Measurements from ENCODE around the gene IL1RN.

IL1RN gene

DNA sequence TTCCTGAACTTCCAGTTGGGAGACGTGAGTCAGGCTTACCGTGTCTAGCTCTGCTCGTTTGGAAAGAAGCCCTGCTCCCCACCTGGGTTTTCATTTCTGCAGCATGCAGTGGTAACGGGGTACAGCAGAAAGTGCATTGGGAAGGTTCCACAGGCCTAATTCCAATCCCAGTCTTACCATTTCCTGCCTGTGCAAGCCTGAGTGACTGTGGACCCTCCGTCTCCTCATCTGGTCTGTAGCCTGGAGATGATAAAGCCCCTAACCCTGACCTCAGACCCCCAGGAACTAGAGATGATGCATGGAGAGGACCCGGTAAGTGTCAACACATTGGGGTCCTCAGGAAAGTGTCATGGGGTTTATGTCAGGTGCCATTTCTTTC lies 40.6 kb downstream of the IL1RN start:
- TF ChIP-seq, protein P1, sequence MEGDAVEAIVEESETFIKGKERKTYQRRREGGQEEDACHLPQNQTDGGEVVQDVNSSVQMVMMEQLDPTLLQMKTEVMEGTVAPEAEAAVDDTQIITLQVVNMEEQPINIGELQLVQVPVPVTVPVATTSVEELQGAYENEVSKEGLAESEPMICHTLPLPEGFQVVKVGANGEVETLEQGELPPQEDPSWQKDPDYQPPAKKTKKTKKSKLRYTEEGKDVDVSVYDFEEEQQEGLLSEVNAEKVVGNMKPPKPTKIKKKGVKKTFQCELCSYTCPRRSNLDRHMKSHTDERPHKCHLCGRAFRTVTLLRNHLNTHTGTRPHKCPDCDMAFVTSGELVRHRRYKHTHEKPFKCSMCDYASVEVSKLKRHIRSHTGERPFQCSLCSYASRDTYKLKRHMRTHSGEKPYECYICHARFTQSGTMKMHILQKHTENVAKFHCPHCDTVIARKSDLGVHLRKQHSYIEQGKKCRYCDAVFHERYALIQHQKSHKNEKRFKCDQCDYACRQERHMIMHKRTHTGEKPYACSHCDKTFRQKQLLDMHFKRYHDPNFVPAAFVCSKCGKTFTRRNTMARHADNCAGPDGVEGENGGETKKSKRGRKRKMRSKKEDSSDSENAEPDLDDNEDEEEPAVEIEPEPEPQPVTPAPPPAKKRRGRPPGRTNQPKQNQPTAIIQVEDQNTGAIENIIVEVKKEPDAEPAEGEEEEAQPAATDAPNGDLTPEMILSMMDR (IDR thresholded peaks at IDR 0.05; ENCODE audit: low read depth, low read length), result no peak
- Histone ChIP-seq H3K4me3 (ENCODE audit: low read depth, low read length) (no peak overlapping the region), H3K36me3 (no peaks in the 10 kb centered on the region), H3K27ac (no peak overlapping the region), H3K9me3 (ENCODE audit: severe bottlenecking) (no peaks in the 10 kb centered on the region), H3K27me3 (ENCODE audit: insufficient read depth, low read depth, severe bottlenecking) (no peaks in the 10 kb centered on the region)
- DNase-seq, result no peak

DNA sequence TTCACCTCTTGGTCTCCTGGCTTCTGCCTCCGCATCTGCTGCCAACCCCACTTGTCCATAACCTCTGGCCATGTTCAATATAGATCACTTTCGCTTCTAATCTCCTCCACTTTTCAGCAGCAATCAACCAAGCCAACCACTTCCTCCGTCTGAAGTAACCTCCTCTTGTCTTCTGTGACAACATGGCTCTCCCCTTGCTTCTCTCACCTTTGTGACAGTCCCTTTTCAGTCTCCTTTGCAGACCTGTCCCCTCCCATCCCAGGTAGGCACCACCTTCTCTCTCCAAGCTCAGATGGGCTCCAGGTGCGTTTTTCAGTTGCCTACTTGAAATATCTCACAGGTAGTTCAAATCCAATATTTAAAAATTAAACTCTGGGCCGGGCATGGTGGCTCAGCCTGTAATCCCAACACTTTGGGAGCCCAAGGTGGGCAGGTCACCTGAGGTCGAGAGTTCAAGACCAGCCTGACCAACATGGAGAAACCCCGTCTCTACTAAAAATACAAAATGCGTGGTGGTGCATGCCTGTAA lies 41.7 kb downstream of the IL1RN start:
- Histone ChIP-seq H3K27me3 (ENCODE audit: insufficient read depth, low read depth, severe bottlenecking) (no peaks in the 10 kb centered on the region), H3K36me3 (no peaks in the 10 kb centered on the region), H3K27ac (no peak overlapping the region), H3K4me3 (ENCODE audit: low read depth, low read length) (no peak overlapping the region), H3K9me3 (ENCODE audit: severe bottlenecking) (no peaks in the 10 kb centered on the region)
- DNase-seq, result no peak
- TF ChIP-seq, protein P1 (IDR thresholded peaks at IDR 0.05; ENCODE audit: low read depth, low read length), result no peak

DNA sequence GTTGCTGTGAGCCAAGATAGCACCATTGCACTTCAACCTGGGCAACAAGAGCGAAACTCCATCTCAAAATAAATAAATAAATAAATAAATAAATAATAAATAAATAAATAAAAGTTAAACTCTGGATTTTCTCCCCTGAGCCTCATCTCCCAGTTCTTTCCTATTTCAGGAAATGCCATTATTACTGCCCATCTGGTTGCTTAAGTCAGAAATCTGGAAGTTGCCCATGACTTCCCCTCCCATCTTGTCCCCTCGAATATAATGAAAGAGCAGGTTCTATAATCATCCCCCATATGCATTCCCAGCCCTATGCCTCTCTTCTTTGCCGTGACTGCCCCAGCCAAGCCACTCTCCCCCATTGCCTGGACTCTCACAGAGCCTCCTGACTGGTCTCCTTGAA lies 42.2 kb downstream of the IL1RN start:
- Histone ChIP-seq H3K27me3 (ENCODE audit: insufficient read depth, low read depth, severe bottlenecking) (no peaks in the 10 kb centered on the region), H3K36me3 (no peaks in the 10 kb centered on the region), H3K9me3 (ENCODE audit: severe bottlenecking) (no peaks in the 10 kb centered on the region), H3K4me3 (ENCODE audit: low read depth, low read length) (no peak overlapping the region), H3K27ac (no peak overlapping the region)
- TF ChIP-seq, protein P1 (IDR thresholded peaks at IDR 0.05; ENCODE audit: low read depth, low read length), result no peak
- no peak for DNase-seq

DNA sequence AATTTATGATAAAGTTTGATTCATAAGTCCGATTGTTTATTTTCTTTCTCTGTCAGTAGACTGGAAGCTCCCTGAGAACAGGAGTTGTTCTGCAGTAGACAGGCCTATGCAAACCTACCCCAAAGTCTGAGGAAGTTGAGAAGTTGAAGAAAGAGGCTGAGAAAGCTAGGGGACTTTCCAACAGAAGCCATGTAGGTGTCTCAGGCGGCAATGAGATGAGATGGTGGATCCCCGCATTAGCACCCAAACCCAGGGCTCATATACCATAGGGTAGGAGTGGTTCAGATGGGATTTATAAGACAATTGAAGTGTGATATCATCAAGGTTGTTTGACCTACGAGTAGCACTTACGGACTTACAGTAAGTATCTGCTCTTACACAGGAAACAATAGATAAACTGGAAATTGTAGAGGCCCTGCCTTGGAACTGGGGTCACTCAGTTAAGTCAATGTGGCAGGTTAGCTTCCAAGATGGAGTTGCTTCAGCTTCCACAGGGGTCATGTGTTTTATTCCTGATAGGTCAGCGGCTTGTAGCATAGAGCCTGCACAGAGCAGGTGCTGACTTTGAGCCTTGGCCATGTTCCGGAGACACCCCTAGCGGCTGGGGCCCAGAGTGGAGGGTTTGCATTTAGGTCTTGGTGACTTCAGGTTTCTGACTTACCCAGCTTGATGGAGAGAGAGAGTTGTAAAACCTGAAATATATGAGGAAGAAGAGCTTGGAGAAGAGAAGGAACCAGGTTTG lies 44.1 kb downstream of the IL1RN start:
- Histone ChIP-seq H3K36me3 (no peaks in the 10 kb centered on the region), H3K27me3 (ENCODE audit: insufficient read depth, low read depth, severe bottlenecking) (no peaks in the 10 kb centered on the region), H3K9me3 (ENCODE audit: severe bottlenecking) (no peaks in the 10 kb centered on the region), H3K27ac (no peak overlapping the region), H3K4me3 (ENCODE audit: low read depth, low read length) (no peak overlapping the region)
- DNase-seq, result no peak
- TF ChIP-seq, protein P1 (IDR thresholded peaks at IDR 0.05; ENCODE audit: low read depth, low read length), result no peak

DNA sequence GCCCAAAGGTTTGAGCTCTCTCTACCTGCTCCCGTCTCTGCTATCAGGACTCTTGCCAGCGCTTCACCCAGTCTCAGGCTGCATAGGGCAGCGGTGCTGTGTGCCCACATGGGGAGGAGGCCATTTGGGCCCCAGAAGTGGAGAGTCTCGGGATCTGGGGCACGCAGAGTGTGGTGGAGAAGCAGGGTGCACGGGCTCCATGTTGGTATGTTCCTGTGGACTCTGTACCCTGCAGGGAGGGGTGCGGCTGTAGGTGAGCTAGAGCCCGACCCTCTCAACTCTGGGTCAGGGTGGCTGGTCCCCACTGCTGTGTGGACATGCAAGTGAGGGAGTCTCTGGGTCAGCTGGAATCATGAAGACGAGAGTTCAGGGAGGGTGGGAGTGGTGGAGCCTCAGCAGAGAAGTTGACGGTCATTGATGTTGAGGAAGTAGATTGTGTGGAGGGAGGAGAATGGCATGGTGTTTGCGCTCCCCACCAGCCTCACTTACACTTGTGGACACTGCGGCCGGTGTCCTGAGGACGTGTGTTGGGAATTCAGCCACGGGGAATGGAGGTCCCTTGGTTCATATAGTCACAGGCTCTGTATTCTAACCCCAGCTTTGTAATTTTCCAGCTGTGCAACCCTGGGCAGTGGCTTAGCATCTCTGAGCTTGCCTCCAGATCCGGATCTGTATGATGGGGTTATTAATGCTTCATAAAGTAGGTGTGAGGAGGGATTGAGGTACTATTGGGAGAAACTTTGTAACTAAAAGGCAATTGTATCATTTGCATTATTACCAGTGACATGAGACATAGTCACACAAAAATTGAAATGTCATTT lies 45.5 kb downstream of the IL1RN start:
- Histone ChIP-seq H3K36me3 (no peaks in the 10 kb centered on the region), H3K4me3 (ENCODE audit: low read depth, low read length) (no peak overlapping the region), H3K27me3 (ENCODE audit: insufficient read depth, low read depth, severe bottlenecking) (no peaks in the 10 kb centered on the region), H3K9me3 (ENCODE audit: severe bottlenecking) (no peaks in the 10 kb centered on the region), H3K27ac (no peak overlapping the region)
- no peak for DNase-seq
- TF ChIP-seq, protein P1 (IDR thresholded peaks at IDR 0.05; ENCODE audit: low read depth, low read length), result no peak
